DMS 273 (cell line): ENCODE results near the gene RELL2.
A peak's percentile ranks its signal among the peaks of the same experiment; 100 is the strongest.

Experiments
- DNase-seq: peaks from one replicate; lab custom pipeline; 2025; ENCODE audit not compliant: unreplicated experiment; lab: John Stamatoyannopoulos, UW

RELL2 gene

GRCh38 chr5:141675672-141676071, 38.9 kb downstream of the RELL2 start:
- DNase-seq: no peak

- peak; percentile 67 for DNase-seq
Observed at GRCh38 chr5:141677415-141677814, 40.6 kb downstream of the RELL2 start.

GRCh38 chr5:141680178-141680577, 43.4 kb downstream of the RELL2 start:
- no peak for DNase-seq

DNA sequence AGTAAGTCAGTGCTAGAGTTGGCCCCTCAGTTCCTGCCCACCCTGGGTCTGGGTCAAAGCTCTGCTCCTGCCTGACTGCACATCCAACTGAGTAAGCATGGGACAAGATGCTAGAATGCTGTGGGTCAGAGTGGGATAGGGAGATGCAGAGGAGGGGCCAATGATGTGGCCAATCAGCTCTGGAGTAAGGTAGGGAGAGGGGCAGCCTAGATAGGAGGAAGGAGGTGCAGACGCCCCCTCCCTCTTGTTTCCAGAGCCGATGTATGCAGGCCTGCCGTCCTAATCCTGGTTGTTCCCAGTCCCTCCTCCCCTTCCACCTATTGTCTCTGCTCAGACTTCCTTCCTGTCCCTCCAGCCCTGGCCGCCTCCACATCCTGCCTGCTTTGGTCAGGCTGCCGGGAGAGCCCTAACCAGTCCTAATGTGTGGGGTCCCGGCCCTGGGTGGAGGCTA, 44.0 kb downstream of the RELL2 start:
- no peak for DNase-seq

GRCh38 chr5:141681295-141681694, 44.5 kb downstream of the RELL2 start:
- DNase-seq: no peak

- peak; percentile 76 for DNase-seq
Observed at GRCh38 chr5:141681695-141682641, 45.2 kb downstream of the RELL2 start, which contains the start of gene ARAP3. Gene ARAP3 (minus strand): TSS chr5:141682230. CDS start chr5:141680486, 1,744 bp downstream.

- DNase-seq: peak; percentile 12
Observed at GRCh38 chr5:141683596-141684141, 46.9 kb downstream of the RELL2 start.

DNA sequence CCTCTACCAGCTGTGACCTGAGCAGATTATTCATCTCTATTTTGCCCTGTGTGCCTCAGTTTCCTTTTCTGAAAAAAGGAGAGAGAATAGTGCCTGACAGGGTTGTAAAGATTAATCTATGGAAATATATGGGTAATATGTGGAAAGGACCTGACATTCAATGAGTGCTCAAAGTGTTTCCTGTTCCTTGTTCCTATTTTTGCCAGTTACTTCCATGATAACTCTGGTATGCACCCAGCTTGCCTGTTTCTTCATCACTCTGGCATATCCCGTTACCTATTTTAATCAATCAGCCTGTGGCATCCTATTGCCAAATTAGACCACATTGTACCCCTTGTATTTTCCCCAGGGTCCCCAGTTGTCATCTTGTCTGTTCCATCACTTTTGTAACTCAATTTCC, 48.8 kb downstream of the RELL2 start:
- DNase-seq: no peak

GRCh38 chr5:141686648-141687416, 50.0 kb downstream of the RELL2 start:
- no peak for DNase-seq
